A549 treated with CpdA at 1 μM for 4 hours (cell line): ENCODE results near the gene GABARAPL1. TPM values are rescaled to one million over a fixed set of nuclear protein-coding genes. Genes with fewer than 3 reads are reported as not detected.

Experiments used
- total RNA-seq: library from RNA; stranded (reverse); fragments of 200-300 nt; extraction: Qiagen RNA extraction; gene quantifications from 5 replicates; pipeline ENCODE4 v1.2.3, GENCODE V29; 2022; ENCODE audit warnings: low read depth

The GABARAPL1 gene
- total RNA-seq = 33.3 to 46.8 TPM (median 43.1 TPM) in 5 replicates

GRCh38 chr12:10212739-10213131, at the start of gene GABARAPL1:
Gene GABARAPL1, plus strand, starts transcription at chr12:10212877. Its CDS starts 253 bp downstream, at chr12:10213130.

GRCh38 chr12:10171973-10172728, 40.5 kb upstream of the GABARAPL1 start, which contains the start of gene OLR1:
Gene OLR1, minus strand, starts transcription at chr12:10172132. Its CDS starts 55 bp downstream, at chr12:10172077.

DNA sequence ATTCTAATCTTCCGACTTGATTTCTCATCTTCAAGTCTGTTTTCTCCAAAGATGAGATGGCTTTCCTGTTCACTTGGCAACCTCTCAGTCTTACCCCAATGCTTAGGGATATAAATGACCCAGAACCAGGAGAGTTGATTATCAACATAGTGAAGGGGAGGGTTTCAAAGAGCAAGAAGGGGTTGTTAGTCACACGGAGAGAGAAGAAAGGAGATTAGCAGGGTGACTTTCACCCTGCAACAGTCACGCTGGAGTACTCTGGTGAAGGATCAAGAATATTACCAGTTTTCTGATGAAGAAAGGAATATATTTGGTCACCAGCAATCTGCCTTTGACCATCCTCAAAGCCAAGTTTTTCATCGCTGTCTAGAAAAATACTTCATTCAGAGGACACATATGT, 33.9 kb upstream of the GABARAPL1 start, which contains the start of gene TMEM52B:
TMEM52B (plus strand) TSS at position 212 of the 400 bp plus-strand sequence. CDS start 543 bp downstream, outside the sequence.

Other genes starting within 250 kb of the GABARAPL1 start
- gene CLEC12A, start 241.5 kb upstream of the GABARAPL1 start, total RNA-seq = not detected in 5 replicates
- not detected in 5 replicates for gene CLEC1B, start 213.8 kb upstream of the GABARAPL1 start, total RNA-seq
- gene CLEC12B, start 202.2 kb upstream of the GABARAPL1 start, total RNA-seq = not detected in 5 replicates
- not detected in 5 replicates for gene CLEC9A, start 182.2 kb upstream of the GABARAPL1 start, total RNA-seq
- not detected in 5 replicates for gene CLEC1A, start 113.9 kb upstream of the GABARAPL1 start, total RNA-seq
- not detected in 5 replicates for gene CLEC7A, start 82.7 kb upstream of the GABARAPL1 start, total RNA-seq
- 0.75 to 2.6 TPM (median 1.3 TPM) in 5 replicates for gene OLR1, start 40.7 kb upstream of the GABARAPL1 start, total RNA-seq
- 0.05 to 0.47 TPM (median 0.23 TPM) in 4 of 5 replicates, not detected in the other for gene TMEM52B, start 33.8 kb upstream of the GABARAPL1 start, total RNA-seq
- gene KLRD1, start 95.0 kb downstream of the GABARAPL1 start, total RNA-seq = not detected in 5 replicates
- gene KLRK1, start 177.2 kb downstream of the GABARAPL1 start, total RNA-seq = not detected in 5 replicates
- not detected in 5 replicates for gene KLRC4, start 196.9 kb downstream of the GABARAPL1 start, total RNA-seq
- gene KLRC3, start 207.7 kb downstream of the GABARAPL1 start, total RNA-seq = 0.29 to 0.32 TPM in 2 of 5 replicates, not detected in the others
- gene KLRC2, start 223.1 kb downstream of the GABARAPL1 start, total RNA-seq = 1.0 to 2.2 TPM (median 1.4 TPM) in 5 replicates
- 0.06 TPM in 1 of 5 replicates, not detected in the others for gene KLRC1, start 240.5 kb downstream of the GABARAPL1 start, total RNA-seq